GM18508 (cell line): ENCODE results near the gene NOS2.
"Not testable (repeated sequence)": the region's sequence is repeated elsewhere in the genome, so short reads cannot be mapped to it uniquely, and the experiment has no call there.

Source experiments
- ATAC-seq: cut with Tn5 transposase; IDR thresholded peaks from one replicate; pipeline ENCODE4 v1.9.1; 2021; ENCODE audit warnings: moderate number of reproducible peaks; ENCODE audit not compliant: insufficient read depth, unreplicated experiment

NOS2 gene

GRCh38 chr17:27793168-27793905, 7.0 kb downstream of the NOS2 start:
- no peak for ATAC-seq

- no peak for ATAC-seq
Measured at GRCh38 chr17:27792095-27792494, 8.2 kb downstream of the NOS2 start.

DNA sequence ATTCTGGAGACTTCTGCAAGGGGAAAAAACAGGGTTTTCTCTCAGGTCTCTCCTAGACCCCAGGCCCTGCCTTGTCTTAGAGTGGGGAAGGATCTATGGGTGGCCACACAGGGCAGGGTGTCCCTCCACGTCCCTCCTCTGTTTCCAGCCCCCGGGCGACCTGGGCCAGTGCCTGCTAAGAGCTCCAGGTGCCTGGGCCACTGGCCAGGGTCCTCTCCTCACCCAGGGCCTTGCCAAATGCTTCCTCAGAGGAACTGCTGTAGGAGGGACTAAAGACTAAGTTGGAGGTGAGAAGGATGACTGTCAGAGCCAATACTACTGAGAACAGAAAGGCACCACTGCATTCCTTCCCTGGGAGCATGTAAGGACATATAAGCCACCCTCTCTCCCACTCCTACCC, 11.4 kb downstream of the NOS2 start:
- ATAC-seq = no peak

DNA sequence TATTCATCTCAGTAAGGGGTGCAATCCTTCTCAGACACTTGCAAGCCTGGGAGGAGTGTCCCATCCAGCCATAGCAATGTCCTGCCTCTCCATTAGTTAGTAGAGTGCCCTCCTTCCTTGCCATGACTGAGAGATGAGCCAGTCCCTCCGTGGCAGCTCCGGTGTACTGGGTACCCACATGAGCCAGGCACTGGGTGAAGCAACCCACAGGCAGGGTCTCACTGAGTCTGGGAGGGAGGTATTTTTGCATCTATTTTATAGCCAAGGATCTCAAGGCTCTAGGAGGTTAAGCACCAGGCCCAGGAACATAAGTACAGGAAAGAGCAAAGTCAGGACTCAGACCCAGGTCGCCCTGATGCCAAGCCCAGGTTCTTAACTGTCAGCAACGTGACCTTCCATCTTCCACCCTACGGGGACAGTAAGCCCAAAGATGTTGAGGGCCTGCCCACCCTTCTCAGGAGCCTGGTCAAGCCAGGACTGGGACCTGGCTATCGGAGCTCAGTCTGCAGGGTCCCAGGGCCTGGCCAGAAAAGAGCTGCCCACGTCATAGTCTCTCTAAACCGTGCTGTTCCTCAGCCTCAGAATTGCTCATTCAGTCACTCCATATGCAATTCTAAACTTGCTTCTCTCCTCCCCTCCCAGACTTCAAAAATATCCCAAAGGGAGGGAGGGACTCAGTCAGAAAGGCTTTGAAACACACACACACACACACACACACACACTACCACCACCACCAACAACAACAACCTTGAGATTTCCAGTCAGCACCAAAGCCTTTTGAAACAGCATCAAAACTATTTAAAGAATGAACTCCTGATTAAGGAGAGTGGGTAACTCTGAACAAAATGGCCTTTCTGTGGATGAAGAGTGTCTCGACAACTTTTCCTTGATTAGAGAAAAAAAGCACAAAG, 16.6 kb downstream of the NOS2 start:
- ATAC-seq = no peak

DNA sequence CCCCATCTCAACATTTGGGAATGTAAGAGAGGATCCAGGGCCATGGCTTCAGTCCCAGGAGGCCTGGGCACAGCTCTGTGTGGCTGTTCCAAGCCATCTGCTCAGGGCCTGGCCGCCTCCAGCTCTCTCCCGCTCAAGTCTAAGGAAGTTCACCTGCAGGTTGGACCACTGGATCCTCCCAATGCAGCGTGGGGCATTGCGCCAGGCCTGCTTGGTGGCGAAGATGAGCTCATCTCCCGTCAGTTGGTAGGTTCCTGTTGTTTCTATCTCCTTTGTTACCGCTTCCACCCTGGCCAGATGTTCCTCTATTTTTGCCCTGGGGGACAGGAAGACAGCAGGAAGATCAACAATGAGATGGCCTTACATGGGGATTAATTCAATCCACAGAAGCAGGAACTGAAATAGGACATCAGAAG, 17.5 kb downstream of the NOS2 start:
- ATAC-seq = no peak

DNA sequence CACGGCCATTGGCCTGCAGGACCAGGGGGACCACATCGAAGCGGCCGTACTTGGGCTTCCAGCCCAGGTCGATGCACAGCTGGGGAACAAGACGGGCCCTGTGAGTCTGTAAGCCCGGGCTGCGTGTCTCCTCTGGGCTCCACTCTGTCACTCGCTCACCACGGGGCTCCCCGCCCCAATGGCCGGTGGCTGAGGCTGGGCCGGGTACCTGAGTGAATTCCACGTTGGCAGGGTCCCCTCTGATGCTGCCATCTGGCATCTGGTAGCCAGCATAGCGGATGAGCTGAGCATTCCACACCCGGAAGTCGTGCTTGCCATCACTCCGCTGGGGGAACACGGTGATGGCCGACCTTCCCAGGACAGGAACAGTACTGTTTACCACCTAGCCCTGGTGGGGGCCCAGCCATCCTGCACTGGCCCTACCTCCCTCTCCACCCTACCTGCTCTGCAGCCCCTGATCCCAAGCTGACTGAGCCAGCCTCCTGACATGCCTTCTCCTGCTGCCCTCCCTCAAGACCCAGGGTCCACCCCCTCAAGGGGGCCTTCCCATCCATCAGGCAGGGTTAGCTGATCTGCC, 19.4 kb downstream of the NOS2 start:
- ATAC-seq = no peak

- no peak for ATAC-seq
Measured at GRCh38 chr17:27780092-27780827, 20.1 kb downstream of the NOS2 start.

DNA sequence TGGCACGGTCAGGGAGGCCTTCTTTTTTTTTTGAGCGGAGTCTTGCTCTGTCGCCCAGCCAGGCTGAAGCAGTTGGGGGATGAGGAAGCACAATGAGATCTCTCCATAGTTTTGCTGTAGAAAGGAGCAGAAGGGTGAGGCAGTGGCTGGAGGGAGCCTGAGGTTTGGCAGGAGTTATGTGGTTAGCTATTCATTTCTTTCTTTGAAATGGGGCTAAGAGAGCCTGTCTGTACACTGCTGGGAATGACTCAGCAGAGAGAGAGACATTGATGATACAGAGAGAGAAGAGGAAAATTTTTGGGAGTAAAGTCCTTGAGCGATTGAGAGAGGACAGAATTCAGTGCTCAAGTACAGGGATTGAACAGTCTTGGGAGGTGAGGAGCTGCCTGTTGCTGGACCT, 22.1 kb downstream of the NOS2 start:
- no peak for ATAC-seq

DNA sequence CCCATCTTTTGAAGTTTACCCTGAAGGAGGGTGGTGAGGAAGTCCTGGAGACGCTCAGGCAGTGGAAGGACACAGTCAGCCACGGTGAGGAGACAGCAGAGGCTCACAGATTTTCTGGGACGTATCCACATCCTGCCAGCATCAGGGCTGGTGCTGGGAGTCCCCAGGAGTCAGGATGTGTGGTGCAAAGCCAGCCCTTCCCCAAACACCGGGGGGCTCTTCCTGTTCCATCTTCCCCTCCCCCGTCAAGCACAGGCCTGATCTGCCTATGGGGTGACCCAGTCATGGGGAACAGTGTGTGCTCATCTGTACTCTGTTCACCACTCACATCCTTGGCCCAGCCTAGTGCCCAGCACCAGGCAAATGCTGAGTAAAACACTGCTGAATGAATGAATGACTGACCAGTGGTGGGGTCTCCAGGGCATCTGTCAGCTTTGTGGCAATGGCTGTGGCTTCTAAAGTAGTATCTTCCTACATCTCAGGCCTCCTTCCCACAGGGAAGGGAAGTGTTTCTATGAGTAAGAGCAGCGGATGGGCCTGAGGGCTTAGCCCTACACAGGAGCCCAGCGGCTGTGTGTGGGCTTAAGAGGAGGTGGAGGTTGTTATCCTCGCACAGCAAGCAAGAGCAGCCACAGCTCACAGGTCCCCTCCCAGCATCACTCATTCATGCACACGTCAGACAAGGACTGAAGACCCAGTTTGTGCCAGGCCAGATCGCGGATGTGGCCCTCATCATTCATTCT, 23.3 kb downstream of the NOS2 start:
- ATAC-seq = no peak

DNA sequence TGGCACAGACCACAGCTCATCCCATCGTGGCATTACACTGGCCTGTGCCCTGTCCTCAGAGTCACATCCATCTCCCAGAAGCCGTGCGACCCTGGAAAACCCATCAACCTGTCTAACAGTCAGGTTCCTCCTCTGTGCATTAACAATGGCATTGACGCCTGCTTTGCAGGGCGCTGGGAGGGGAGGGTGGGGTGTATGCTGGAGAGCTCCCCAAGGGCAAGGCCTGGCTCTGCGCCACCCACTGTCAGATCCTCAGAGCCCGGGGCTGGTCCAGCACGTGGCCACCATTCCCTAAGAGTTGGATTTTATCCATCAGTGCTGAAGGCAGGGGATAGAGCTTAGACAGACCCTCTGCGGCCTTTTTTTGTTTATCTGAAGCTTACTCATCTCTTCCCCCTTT, 28.7 kb downstream of the NOS2 start:
- no peak for ATAC-seq

- ATAC-seq = no peak
Measured at GRCh38 chr17:27770877-27771276, 29.5 kb downstream of the NOS2 start.

- no peak for ATAC-seq
Measured at GRCh38 chr17:27768858-27769410, 31.4 kb downstream of the NOS2 start.

DNA sequence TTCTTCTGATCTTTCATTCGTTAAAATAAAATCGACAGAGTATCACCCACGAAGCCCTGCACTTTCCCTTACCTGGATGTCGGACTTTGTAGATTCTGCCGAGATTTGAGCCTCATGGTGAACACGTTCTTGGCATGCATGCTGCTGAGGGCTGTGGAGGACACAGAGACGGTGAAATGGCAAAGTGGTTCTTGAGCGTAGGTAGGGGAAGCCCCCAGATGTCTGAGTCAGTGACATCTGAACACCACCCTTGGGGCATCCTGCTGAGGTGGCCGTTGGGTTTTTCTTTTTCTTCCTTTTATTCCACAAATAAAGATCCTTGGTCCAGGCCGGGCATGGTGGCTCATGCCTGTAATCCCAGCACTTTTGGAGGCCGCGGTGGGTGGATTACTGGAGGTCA, 33.9 kb downstream of the NOS2 start:
- no peak for ATAC-seq

- no peak for ATAC-seq
Measured at GRCh38 chr17:27765353-27765752, 35.0 kb downstream of the NOS2 start.

DNA sequence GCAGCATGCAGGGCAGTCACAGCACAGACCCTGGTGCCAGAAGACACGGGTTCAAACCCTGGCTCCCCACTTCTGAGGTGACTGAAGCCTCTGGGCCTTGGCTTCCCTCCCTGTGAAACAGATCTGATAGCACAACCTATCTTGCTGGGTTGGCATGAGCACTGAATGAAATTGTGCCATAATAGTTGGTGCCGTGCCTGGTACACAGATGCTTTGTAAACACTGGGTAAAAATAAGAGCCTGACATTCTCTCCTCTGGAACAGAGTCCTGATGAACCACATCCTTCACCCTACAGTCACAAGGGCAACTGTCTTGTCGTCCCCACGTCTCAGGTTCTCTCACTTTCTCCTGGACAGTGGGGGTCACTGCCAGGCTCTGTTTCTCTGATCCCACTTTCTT, 35.7 kb downstream of the NOS2 start:
- no peak for ATAC-seq

DNA sequence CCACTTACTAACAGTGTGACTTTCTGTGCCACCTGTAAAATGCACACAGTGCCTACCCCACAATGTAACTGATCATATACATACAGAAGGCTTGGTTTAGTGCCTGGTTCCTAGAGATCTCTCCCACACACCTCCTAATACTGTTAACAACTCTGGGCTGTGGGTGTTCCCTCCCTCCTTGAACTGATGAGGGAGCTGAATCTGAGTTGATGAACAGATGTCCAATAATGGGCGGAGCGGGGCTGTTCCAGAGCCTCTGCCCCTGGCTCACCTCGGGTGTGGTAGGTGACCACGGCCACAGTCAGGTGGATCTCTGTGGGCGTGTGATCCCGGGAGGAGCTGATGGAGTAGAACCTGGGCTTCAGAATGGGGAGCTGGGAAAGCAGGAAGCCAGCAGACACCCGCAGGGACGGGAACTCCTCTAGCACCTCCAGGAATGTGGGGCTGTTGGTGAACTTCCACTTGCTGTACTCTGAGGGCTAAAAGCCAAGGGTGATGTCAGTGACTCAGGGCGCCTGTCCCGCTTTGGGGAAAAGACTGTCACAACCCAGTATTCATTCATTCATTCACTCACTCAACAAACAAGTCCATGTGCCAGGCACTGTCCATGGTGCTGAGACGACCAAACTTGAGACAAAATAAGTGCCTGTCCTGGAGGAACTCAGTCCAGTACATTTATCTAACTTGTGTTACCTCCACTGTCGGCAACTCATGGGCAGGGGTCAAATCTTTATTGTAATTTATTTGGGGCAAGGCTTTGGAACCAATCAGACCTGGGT, 37.6 kb downstream of the NOS2 start:
- ATAC-seq = no peak

- not testable (repeated sequence) for ATAC-seq
Measured at GRCh38 chr17:27760931-27761330, 39.4 kb downstream of the NOS2 start.

DNA sequence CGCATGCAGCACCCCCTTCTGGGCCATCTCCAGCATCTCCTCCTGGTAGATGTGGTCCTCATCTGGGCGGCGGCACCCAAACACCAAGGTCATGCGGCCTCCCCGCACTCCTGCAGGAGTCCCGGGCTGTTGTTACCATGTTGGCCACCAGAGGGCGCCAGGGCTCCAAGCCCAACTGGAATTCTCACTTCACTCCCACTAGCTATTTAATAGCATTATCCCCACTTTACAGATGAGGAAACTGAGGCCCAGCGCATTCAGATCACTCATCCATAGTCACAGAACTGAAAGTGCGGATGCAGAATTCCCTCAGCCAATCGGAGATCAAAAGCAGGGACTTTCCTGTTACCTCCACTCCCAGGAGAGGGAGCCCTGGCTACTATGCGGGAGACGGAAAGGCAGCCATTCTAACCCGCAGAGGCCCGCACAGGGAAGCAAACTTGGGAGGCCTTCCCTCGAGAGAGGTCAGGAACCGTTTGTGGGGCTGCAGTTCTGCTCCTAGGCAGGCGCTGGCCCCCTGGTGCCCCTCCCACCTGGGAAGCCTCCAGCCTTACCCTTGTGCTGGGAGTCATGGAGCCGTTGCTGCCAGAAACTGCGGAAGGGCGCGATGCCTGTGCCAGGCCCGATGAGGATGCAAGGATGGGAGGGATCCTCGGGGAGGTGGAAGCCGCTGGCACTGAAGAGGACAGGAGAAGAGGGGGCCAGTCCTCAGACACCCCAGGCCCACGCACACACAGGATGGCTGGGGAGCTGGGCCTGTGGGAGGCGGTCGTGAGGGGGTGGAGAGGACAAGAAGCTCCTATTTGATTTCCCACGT, 40.1 kb downstream of the NOS2 start:
- ATAC-seq = no peak
